Fibroblast of villous mesenchyme (primary cell): ENCODE data around the gene KRTAP10-1. TPM values are rescaled to one million over a fixed set of nuclear protein-coding genes. Genes with fewer than 3 reads are reported as not detected.

Experiments used
- DNase-seq: peaks from one replicate; pipeline ENCODE4 v3.0.0-alpha.2; 2010; ENCODE audit warnings: low read depth
- H3K4me3 ChIP-seq: 2 replicates; pipeline ENCODE4 v1.5.1; 2011; ENCODE audit warnings: low read depth, mild to moderate bottlenecking, low read length
- total RNA-seq: library from RNA; depleted of rRNA; stranded (reverse); fragments of >200 nt; gene quantifications from 2 replicates; pipeline ENCODE4 v1.2.3, GENCODE V29; 2012
- TF ChIP-seq, protein P1 (sequence below): IDR thresholded peaks from 2 replicates; pipeline ENCODE4 v1.5.1; 2012; ENCODE audit warnings: low read depth, mild to moderate bottlenecking, low read length; ENCODE audit not compliant: insufficient read depth

Gene KRTAP10-1
- total RNA-seq, 1 donor = not detected

- no peak overlapping the region for H3K4me3 ChIP-seq
- no peak for DNase-seq
- TF ChIP-seq, protein P1, sequence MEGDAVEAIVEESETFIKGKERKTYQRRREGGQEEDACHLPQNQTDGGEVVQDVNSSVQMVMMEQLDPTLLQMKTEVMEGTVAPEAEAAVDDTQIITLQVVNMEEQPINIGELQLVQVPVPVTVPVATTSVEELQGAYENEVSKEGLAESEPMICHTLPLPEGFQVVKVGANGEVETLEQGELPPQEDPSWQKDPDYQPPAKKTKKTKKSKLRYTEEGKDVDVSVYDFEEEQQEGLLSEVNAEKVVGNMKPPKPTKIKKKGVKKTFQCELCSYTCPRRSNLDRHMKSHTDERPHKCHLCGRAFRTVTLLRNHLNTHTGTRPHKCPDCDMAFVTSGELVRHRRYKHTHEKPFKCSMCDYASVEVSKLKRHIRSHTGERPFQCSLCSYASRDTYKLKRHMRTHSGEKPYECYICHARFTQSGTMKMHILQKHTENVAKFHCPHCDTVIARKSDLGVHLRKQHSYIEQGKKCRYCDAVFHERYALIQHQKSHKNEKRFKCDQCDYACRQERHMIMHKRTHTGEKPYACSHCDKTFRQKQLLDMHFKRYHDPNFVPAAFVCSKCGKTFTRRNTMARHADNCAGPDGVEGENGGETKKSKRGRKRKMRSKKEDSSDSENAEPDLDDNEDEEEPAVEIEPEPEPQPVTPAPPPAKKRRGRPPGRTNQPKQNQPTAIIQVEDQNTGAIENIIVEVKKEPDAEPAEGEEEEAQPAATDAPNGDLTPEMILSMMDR = no peak
These were observed 26.4 kb downstream of the KRTAP10-1 start for GRCh38 chr21:44513389-44514217.

DNA sequence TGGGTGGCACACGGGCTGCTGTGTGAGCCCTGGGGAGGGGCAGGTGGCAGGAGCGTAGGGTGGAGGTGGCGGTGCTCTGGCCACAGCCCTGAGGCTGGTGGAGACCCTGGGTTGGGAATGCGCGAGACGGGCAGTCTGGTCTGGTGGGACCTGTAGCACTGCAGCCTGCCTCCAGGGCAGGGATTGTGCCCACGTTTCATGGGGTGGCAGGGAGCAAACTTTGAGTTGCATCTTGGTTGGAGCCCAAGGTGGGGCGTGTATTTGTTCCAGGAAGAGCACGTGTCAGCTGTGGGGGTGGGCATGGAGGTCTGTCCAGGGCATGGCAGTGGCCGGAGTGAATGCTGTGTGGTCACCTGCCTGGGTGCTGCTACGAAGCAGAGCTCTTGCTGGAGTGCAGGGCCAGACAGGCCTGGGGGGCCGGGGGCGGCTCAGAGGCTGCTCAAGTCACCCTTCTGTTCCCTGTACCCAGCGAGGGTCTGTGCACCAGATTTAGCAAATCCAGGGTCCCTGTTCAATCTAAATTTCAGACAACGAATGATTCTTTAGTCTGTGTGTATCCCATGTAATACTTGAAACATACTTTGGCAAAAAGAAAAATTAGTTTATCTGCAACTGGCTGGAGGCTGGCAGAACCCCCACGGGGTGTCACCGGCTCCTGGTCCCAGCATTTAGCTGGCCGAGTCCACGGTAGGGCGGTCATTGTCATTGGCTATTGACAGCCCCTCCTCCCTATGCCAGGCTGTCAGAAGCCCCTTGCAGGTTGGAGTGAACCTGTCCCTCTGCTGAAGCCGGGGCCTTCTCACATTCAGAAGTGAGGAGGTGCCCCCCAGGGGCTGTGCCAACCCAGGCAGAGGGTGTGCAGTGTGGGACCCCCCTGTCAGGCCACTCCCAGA, 27.3 kb downstream of the KRTAP10-1 start:
- no peak for DNase-seq
- no peak overlapping the region for H3K4me3 ChIP-seq
- TF ChIP-seq, protein P1 = no peak

DNA sequence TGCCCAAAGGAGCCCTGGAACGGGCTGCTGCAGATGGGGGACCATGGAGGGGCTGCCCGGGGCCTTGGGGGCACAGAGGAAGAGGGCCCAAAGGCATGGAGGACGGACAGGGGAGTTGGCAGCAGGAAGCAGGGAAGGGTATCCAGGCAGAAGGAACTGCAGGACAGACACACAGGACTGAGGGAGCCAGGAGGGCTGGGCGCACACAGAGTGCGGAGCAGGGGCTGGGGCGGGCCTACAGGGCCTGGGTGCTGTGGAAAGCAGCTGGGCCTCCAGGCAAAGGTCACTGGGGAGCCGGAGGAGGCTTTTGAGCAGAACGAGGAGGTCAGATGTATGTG, 28.1 kb downstream of the KRTAP10-1 start:
- TF ChIP-seq, protein P1 = no peak
- DNase-seq = no peak
- no peak overlapping the region for H3K4me3 ChIP-seq

GRCh38 chr21:44511219-44511937, 28.6 kb downstream of the KRTAP10-1 start:
- DNase-seq = no peak
- TF ChIP-seq, protein P1 = no peak
- H3K4me3 ChIP-seq = no peak overlapping the region

- TF ChIP-seq, protein P1 = peak; percentile 61
- no peak overlapping the region for H3K4me3 ChIP-seq
- peak; percentile 12 for DNase-seq
These were observed 29.3 kb downstream of the KRTAP10-1 start for GRCh38 chr21:44510508-44511218.

DNA sequence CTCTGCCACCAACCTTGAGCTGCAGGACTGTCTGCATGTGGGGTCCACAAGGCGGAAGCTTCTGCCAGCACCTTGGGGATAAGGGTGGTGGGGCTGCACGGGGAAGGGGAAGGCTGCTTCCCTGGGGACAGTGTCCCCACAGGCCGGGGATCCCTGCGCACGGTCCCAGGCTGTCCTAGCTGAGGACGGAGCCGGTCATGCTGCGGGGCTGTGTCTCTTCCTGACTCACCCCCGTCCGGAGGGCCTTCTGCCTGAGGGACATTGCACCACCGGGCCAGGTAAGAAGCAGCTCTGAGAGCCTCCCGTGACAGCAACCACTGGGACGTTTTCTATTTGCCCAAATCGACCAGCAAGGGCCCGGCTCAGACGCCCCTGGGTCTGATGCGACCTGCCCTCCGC, 29.9 kb downstream of the KRTAP10-1 start:
- no peak for DNase-seq
- no peak overlapping the region for H3K4me3 ChIP-seq
- TF ChIP-seq, protein P1 = no peak
